ENCODE measurements around the gene HDAC8.
"Not testable (repeated sequence)": the region's sequence is repeated elsewhere in the genome, so short reads cannot be mapped to it uniquely, and the experiment has no call there.

DNA sequence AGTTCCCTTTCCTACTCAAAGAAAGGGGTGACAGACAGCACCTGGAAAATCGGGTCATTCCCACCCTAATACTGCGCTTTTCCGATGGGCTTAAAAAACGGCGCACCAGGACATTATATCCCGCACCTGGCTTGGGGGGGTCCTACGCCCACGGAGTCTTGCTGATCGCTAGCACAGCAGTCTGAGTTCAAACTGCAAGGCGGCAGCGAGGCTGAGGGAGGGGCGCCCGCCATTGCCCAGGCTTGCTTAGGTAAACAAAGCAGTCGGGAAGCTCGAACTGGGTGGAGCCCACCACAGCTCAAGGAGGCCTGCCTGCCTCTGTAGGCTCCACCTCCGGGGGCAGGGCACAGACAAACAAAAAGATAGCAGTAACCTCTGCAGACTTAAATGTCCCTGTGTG lies 131.9 kb downstream of the HDAC8 start:
- TF ChIP-seq, protein P1, sequence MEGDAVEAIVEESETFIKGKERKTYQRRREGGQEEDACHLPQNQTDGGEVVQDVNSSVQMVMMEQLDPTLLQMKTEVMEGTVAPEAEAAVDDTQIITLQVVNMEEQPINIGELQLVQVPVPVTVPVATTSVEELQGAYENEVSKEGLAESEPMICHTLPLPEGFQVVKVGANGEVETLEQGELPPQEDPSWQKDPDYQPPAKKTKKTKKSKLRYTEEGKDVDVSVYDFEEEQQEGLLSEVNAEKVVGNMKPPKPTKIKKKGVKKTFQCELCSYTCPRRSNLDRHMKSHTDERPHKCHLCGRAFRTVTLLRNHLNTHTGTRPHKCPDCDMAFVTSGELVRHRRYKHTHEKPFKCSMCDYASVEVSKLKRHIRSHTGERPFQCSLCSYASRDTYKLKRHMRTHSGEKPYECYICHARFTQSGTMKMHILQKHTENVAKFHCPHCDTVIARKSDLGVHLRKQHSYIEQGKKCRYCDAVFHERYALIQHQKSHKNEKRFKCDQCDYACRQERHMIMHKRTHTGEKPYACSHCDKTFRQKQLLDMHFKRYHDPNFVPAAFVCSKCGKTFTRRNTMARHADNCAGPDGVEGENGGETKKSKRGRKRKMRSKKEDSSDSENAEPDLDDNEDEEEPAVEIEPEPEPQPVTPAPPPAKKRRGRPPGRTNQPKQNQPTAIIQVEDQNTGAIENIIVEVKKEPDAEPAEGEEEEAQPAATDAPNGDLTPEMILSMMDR (IDR thresholded peaks at IDR 0.05) = not testable (repeated sequence)
- not testable (repeated sequence) for TF ChIP-seq ZFX (IDR thresholded peaks at IDR 0.05; ENCODE audit: borderline replicate concordance)
